GM12878 (cell line): ENCODE results near the gene OLFM2. TPM values are rescaled to one million over a fixed set of nuclear protein-coding genes. Genes with fewer than 3 reads are reported as not detected.

Experiments
- ATAC-seq: fragments of 200-7000 bp; cut with Tn5 transposase; 3 replicates; pipeline ENCODE4 v1.9.1; 2020; ENCODE audit warnings: mild to moderate bottlenecking, moderate library complexity
- BruUV-seq: library from RNA; stranded (reverse); fragments of 400-500 nt; replicated peaks from 2 replicates; lab custom pipeline; 2021; lab: Mats Ljungman, UMichigan
- CTCF ChIA-PET: fragments of 300-600 bp; sonication (Branson Sonifier 250); formaldehyde crosslinking; extraction: SDS; loops from one replicate; lab custom pipeline; 2021; ENCODE audit warnings: inconsistent platforms; lab: Yijun Ruan, JAX
- POLR2A ChIA-PET: fragments of 350-600 bp; formaldehyde crosslinking; extraction: SDS; loops from one replicate; lab custom pipeline; 2021; ENCODE audit warnings: inconsistent platforms; lab: Charles Lee
- RAD21 ChIA-PET: fragments of 300-600 bp; sonication (Branson Sonifier 250); formaldehyde crosslinking; loops from one replicate; lab custom pipeline; 2023; ENCODE audit warnings: antibody characterized with exemption; ENCODE audit not compliant: unreplicated experiment; lab: Charles Lee
- SMC1A ChIA-PET: fragments of 300-600 bp; sonication (Branson Sonifier 250); formaldehyde crosslinking; loops from one replicate; lab custom pipeline; 2023; ENCODE audit not compliant: unreplicated experiment, uncharacterized antibody; lab: Charles Lee
- DNase-seq: peaks from one replicate; pipeline ENCODE4 v3.0.0-alpha.2; 2011; ENCODE audit warnings: low read depth, low spot score
- FAIRE-seq: peaks from 3 replicates; lab custom pipeline; 2011; peaks lifted over from hg19 to GRCh38; lab: Jason Lieb, UNC
- H2AFZ ChIP-seq: 2 replicates; pipeline ENCODE4 v1.6.0; 2011; ENCODE audit warnings: low read depth, low read length, control low read depth; ENCODE audit not compliant: control insufficient read depth
- H3K27ac ChIP-seq: 2 replicates; pipeline ENCODE4 v1.5.1; 2011; ENCODE audit warnings: control low read depth; ENCODE audit not compliant: control insufficient read depth, insufficient read depth
- H3K27me3 ChIP-seq, 2 experiments: replicated peaks in 1 of 2; 2 replicates each; pipeline versions ENCODE4 v1.6.0 to v1.6.1; 2011; ENCODE audit warnings: low read length in 1 of 2; ENCODE audit not compliant: control insufficient read depth in 2 of 2, insufficient read depth in 2 of 2
- H3K36me3 ChIP-seq, 2 experiments: 2 replicates each; pipeline ENCODE4 v1.5.1; 2011; ENCODE audit warnings: low read length in 1 of 2; ENCODE audit not compliant: control insufficient read depth in 2 of 2, insufficient read depth in 2 of 2
- H3K4me1 ChIP-seq: 2 replicates; pipeline ENCODE4 v1.6.1; 2011; ENCODE audit warnings: mild to moderate bottlenecking, low read length, moderate library complexity, mixed read lengths; ENCODE audit not compliant: control insufficient read depth, insufficient read depth
- H3K4me2 ChIP-seq: 2 replicates; pipeline ENCODE4 v1.6.0; 2011; ENCODE audit warnings: control low read depth; ENCODE audit not compliant: control insufficient read depth, insufficient read depth
- H3K4me3 ChIP-seq: fragments of 200-600 bp; sonication (generic); 2 replicates; pipeline ENCODE4 v1.5.1; 2016
- H3K79me2 ChIP-seq: 2 replicates; pipeline ENCODE4 v1.6.0; 2011; ENCODE audit warnings: low read length; ENCODE audit not compliant: control insufficient read depth, insufficient read depth
- H3K9ac ChIP-seq: 2 replicates; pipeline ENCODE4 v1.8.0; 2011; ENCODE audit warnings: low read length, control low read depth, mixed read lengths; ENCODE audit not compliant: control insufficient read depth, insufficient read depth
- H3K9me3 ChIP-seq: replicated peaks from 3 replicates; pipeline ENCODE4 v1.5.1; 2011; ENCODE audit warnings: mild to moderate bottlenecking, low read length; ENCODE audit not compliant: control insufficient read depth, insufficient read depth
- H4K20me1 ChIP-seq: 2 replicates; pipeline ENCODE4 v1.6.0; 2011; ENCODE audit not compliant: control insufficient read depth, insufficient read depth
- ATF7 ChIP-seq: fragments of 450-650 bp; IDR thresholded peaks from 2 replicates; pipeline ENCODE4 v1.6.1; 2016; ENCODE audit warnings: low read depth, mild to moderate bottlenecking
- BHLHE40 ChIP-seq, 2 experiments: fragments of 450-650 bp in 1 of 2; IDR thresholded peaks; 2 replicates each; pipeline ENCODE4 v1.6.1; 2011 to 2017; ENCODE audit warnings: low read depth in 2 of 2, borderline replicate concordance in 1 of 2, improper control_type of control experiment in 1 of 2, low read length in 1 of 2, mild to moderate bottlenecking in 1 of 2
- E2F8 ChIP-seq: fragments of 450-650 bp; IDR thresholded peaks from 2 replicates; pipeline ENCODE4 v1.6.1; 2018; ENCODE audit warnings: mild to moderate bottlenecking, low read depth, moderate library complexity; ENCODE audit not compliant: partially characterized antibody
- EGR1 ChIP-seq, 2 experiments: IDR thresholded peaks; 1 replicate in 1 of 2; 2 replicates in 1 of 2; pipeline ENCODE4 v1.6.1; 2011 to 2012; ENCODE audit warnings: low read depth in 2 of 2, low read length in 2 of 2, borderline replicate concordance in 1 of 2, mild to moderate bottlenecking in 1 of 2, moderate library complexity in 1 of 2
- ETV6 ChIP-seq, 2 experiments: fragments of 450-650 bp in 1 of 2; IDR thresholded peaks in 1 of 2; conservative IDR thresholded peaks in 1 of 2; 2 replicates each; pipeline ENCODE4 v1.6.1; 2014; ENCODE audit warnings: antibody characterized with exemption in 1 of 2, borderline replicate concordance in 1 of 2, low read depth in 1 of 2, mild to moderate bottlenecking in 1 of 2, moderate library complexity in 1 of 2
- HDGF ChIP-seq: fragments of 450-650 bp; IDR thresholded peaks from 2 replicates; pipeline ENCODE4 v1.6.1; 2016; ENCODE audit warnings: antibody characterized with exemption
- HSF1 ChIP-seq: fragments of 150-350 bp; IDR thresholded peaks from 2 replicates; pipeline ENCODE4 v1.6.1; 2014; ENCODE audit warnings: mild to moderate bottlenecking, low read depth, low read length
- KAT2A ChIP-seq: conservative IDR thresholded peaks from 2 replicates; pipeline ENCODE4 v1.6.1; 2011; ENCODE audit warnings: low read depth, low read length; ENCODE audit not compliant: control insufficient read depth
- MXI1 ChIP-seq: fragments of 150-350 bp; IDR thresholded peaks from 2 replicates; pipeline ENCODE4 v1.6.1; 2011; ENCODE audit warnings: low read depth, mild to moderate bottlenecking, inconsistent platforms, low read length, improper control_type of control experiment
- RAD21 ChIP-seq: IDR thresholded peaks from 2 replicates; pipeline ENCODE4 v1.6.1; 2011; ENCODE audit warnings: mild to moderate bottlenecking, low read depth, low read length, moderate library complexity; ENCODE audit not compliant: insufficient read depth
- RBBP5 ChIP-seq: fragments of 200-600 bp; sonication (generic); conservative IDR thresholded peaks from 2 replicates; pipeline ENCODE4 v1.6.1; 2016
- SMAD5 ChIP-seq: IDR thresholded peaks from 2 replicates; pipeline ENCODE4 v1.6.1; 2016; ENCODE audit warnings: antibody characterized with exemption, low read depth
- SP1 ChIP-seq: IDR thresholded peaks from one replicate; pipeline ENCODE4 v1.6.1; 2011; ENCODE audit warnings: low read depth, low read length
- ZBED1 ChIP-seq: IDR thresholded peaks from 2 replicates; pipeline ENCODE4 v1.6.1; 2016; ENCODE audit warnings: borderline replicate concordance
- ZZZ3 ChIP-seq: IDR thresholded peaks from 2 replicates; pipeline ENCODE4 v1.6.1; 2011; ENCODE audit warnings: low read depth; ENCODE audit not compliant: control insufficient read depth, insufficient read length
- WGBS: methylation state at CpG from one replicate; pipeline ENCODE4 v1.1.6; 2016; ENCODE audit warnings: low lambda C conversion rate; ENCODE audit not compliant: insufficient replicate concordance, insufficient coverage; ENCODE audit errors: missing lambda C conversion rate; 5-methylcytosine and 5-hydroxymethylcytosine counted together
- in situ Hi-C: fragments of 300-500 bp; cut with MboI; formaldehyde crosslinking; loops from 9 replicates; pipeline ENCODE4 v1.14.3; 2018; ENCODE audit warnings: mixed read lengths
- intact Hi-C: fragments of 100-400 bp; cut with micrococcal nuclease; formaldehyde crosslinking; loops from one replicate; pipeline ENCODE4 v1.14.2; 2022; ENCODE audit not compliant: unreplicated experiment
- polyA plus RNA-seq, 11 experiments: library from polyadenylated mRNA; depleted of rRNA in 4 of 11; unstranded in 6 of 11; stranded (reverse) in 5 of 11; fragments of >200 nt; fragmentation: Nextera tagmentation in 4 of 11; fragmentation: Illumina TruSeq in 1 of 11; extraction: Ambion mirVana in 4 of 11; extraction: Trizol in 1 of 11; gene quantifications; 1 replicate in 1 of 11; 2 replicates in 10 of 11; pipeline versions ENCODE4 v1.2.1 to v1.2.3, GENCODE V29; 2011 to 2016; ENCODE audit warnings: inconsistent platforms in 2 of 11, missing spikeins in 2 of 11, low read depth in 1 of 11
- total RNA-seq, 4 experiments: library from RNA; depleted of rRNA in 3 of 4; stranded (reverse); fragments of >200 nt in 3 of 4; fragmentation: Illumina TruSeq in 1 of 4; extraction: Trizol in 1 of 4; gene quantifications; 2 replicates each; pipeline versions ENCODE4 v1.2.1 to v1.2.3, GENCODE V29; 2013 to 2021

Gene OLFM2
- total and polyA plus RNA-seq, 10 of the 15 experiments (the other 5 are each of a cell fraction or from before 2014, with no cell fraction given), result 0.07 to 3.5 (median 0.27) TPM; not detected in 5

- H2AFZ ChIP-seq, result no peak overlapping the region
- H4K20me1 ChIP-seq, result no peaks in the 10 kb centered on the region
- CTCF ChIA-PET, result no interaction called here
- no TSS peak for BruUV-seq
- H3K79me2 ChIP-seq, result no peaks in the 10 kb centered on the region
- no peaks in the 10 kb centered on the region for H3K9me3 ChIP-seq
- intact Hi-C loops, result no loop called here
- TF ChIP-seq ATF7 (no peak), HDGF (no peak), SP1 (no peak), MXI1 (no peak), ETV6 (conservative IDR thresholded peaks at IDR 0.05 in 1 of 2, IDR thresholded peaks at IDR 0.05 in 1 of 2; ENCODE audit: borderline replicate concordance in 1 of 2, low read depth in 1 of 2) (no peak), BHLHE40 (IDR thresholded peaks at IDR 0.05; ENCODE audit: borderline replicate concordance in 1 of 2, low read depth in 2 of 2, low read length in 1 of 2) (no peak), ZBED1 (no peak)
- TF ChIP-seq, all 136 proteins: peak for 0
- ATAC-seq (no peak), FAIRE-seq (peak; percentile 62), DNase-seq (no peak)
- H3K4me1 ChIP-seq, result no peaks in the 10 kb centered on the region
- H3K4me2 ChIP-seq, result no peak overlapping the region
- ChIA-PET SMC1A (no interaction called here), RAD21 (no interaction called here), POLR2A (no interaction called here)
- in situ Hi-C loops, result no loop called here
- no peaks in the 10 kb centered on the region for H3K36me3 ChIP-seq
- H3K9ac ChIP-seq, result no peak overlapping the region
- 0% methylated on average over 4 of the region's 4 CpGs for WGBS
- no peak overlapping the region for H3K4me3 ChIP-seq
- no peaks in the 10 kb centered on the region for H3K27me3 ChIP-seq
- no peak overlapping the region for H3K27ac ChIP-seq
These were observed 31.0 kb upstream of the OLFM2 start for GRCh38 chr19:9967326-9967725.

GRCh38 chr19:9966448-9966847 lies 30.1 kb upstream of the OLFM2 start:
- ChIA-PET CTCF (no interaction called here), RAD21 (no interaction called here), POLR2A (no interaction called here), SMC1A (no interaction called here)
- Histone ChIP-seq H3K4me1 (no peaks in the 10 kb centered on the region), H3K9me3 (no peaks in the 10 kb centered on the region), H3K36me3 (no peaks in the 10 kb centered on the region), H3K79me2 (no peaks in the 10 kb centered on the region), H4K20me1 (no peaks in the 10 kb centered on the region), H3K4me2 (no peak overlapping the region), H3K27me3 (no peaks in the 10 kb centered on the region), H3K4me3 (no peak overlapping the region), H3K27ac (no peak overlapping the region), H3K9ac (no peak overlapping the region), H2AFZ (no peak overlapping the region)
- in situ Hi-C loops, result no loop called here
- intact Hi-C loops, result no loop called here
- ATAC-seq (no peak), FAIRE-seq (no peak), DNase-seq (no peak)
- WGBS, result 27% methylated on average over 27 of the region's 29 CpGs
- no TSS peak for BruUV-seq
- TF ChIP-seq EGR1 (IDR thresholded peaks at IDR 0.05; ENCODE audit: borderline replicate concordance in 1 of 2, low read depth in 2 of 2, low read length in 2 of 2) (no peak), ZZZ3 (no peak), E2F8 (no peak), RAD21 (no peak), HSF1 (no peak), SMAD5 (no peak), RBBP5 (no peak), KAT2A (no peak)
